PFSK-1 (cell line): ENCODE data around the gene SLC27A6.

ENCODE experiments used
- FOXP2 ChIP-seq: optimal IDR thresholded peaks from 2 replicates; pipeline ENCODE3; 2011; ENCODE audit warnings: borderline replicate concordance, control low read depth, inconsistent platforms; ENCODE audit not compliant: insufficient read depth; ENCODE audit errors: extremely low read length, extremely low read depth
- POLR2AphosphoS5 ChIP-seq: IDR thresholded peaks from 2 replicates; pipeline ENCODE4 v1.6.1; 2012; ENCODE audit warnings: low read depth, mild to moderate bottlenecking, control low read depth, low read length, moderate library complexity
- REST ChIP-seq, 2 experiments: IDR thresholded peaks; 2 replicates each; pipeline versions ENCODE4 v1.6.1 to v1.8.0; 2011 to 2012; ENCODE audit warnings: low read depth in 2 of 2, low read length in 2 of 2, control low read depth in 1 of 2, inconsistent platforms in 1 of 2, mild to moderate bottlenecking in 1 of 2, moderate library complexity in 1 of 2; ENCODE audit not compliant: insufficient read depth in 1 of 2
- SIN3A ChIP-seq: IDR thresholded peaks from 2 replicates; pipeline ENCODE4 v1.6.1; 2012; ENCODE audit warnings: mild to moderate bottlenecking, low read length, moderate library complexity, borderline replicate concordance; ENCODE audit not compliant: insufficient read depth

- TF ChIP-seq SIN3A (no peak), POLR2AphosphoS5 (no peak), FOXP2 (no peak), REST (IDR thresholded peaks at IDR 0.05; ENCODE audit: insufficient read depth in 1 of 2, low read depth in 2 of 2, low read length in 2 of 2) (no peak)
Measured at GRCh38 chr5:128920345-128921215, 44.7 kb upstream of the SLC27A6 start.
